H1 (cell line): ENCODE measurements around the gene OCSTAMP.

Experiments used
- CBX5 ChIP-seq: fragments of 300-800, 300-1000 bp; sonication (generic); IDR thresholded peaks from 2 replicates; pipeline ENCODE4 v1.7.1; 2016; ENCODE audit warnings: antibody characterized with exemption, low read length, low read depth
- CTCF ChIP-seq, 3 experiments: IDR thresholded peaks; 1 replicate in 2 of 3; 2 replicates in 1 of 3; pipeline versions ENCODE4 v1.5.1 to v1.6.1; 2011; ENCODE audit warnings: low read length in 3 of 3, mild to moderate bottlenecking in 3 of 3, inconsistent platforms in 2 of 3, low read depth in 1 of 3, moderate library complexity in 1 of 3; ENCODE audit not compliant: insufficient read depth in 1 of 3; ENCODE audit errors: control extremely low read depth in 1 of 3
- YY1 ChIP-seq: IDR thresholded peaks from 2 replicates; pipeline ENCODE4 v1.6.1; 2011; ENCODE audit warnings: low read depth, mild to moderate bottlenecking, low read length
- TF ChIP-seq, protein P1 (sequence below): IDR thresholded peaks from 2 replicates; pipeline ENCODE4 v1.6.1; 2012; ENCODE audit warnings: inconsistent platforms

DNA sequence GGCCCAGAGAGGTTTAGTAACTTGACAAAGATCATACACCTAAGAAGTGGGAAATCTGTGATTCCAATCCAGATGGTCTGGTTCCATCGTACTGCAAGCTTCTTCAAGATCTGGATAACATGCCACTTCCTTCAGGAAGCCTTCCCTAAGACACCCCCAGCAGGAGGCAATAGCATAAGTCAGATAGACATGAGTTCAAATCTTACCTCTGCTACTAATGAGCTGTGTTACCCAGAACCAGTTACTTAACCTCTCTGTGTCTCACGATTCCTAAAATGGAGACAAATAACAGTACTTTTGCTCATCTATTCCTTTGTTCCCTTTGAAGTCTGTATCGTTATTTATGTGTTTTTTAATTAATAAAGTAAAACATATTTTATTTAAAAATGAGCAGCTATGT is 22.3 kb upstream of the OCSTAMP start:
- TF ChIP-seq CTCF (IDR thresholded peaks at IDR 0.05; ENCODE audit: control extremely low read depth in 1 of 3, insufficient read depth in 1 of 3, low read depth in 1 of 3, low read length in 3 of 3) (no peak), CBX5 (no peak), YY1 (no peak)
- TF ChIP-seq, protein P1, sequence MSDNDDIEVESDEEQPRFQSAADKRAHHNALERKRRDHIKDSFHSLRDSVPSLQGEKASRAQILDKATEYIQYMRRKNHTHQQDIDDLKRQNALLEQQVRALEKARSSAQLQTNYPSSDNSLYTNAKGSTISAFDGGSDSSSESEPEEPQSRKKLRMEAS: no peak
